Embryonic facial prominence (tissue), 1 donor: ENCODE results near the gene NCAPH2.

Source experiments
- DNase-seq: peaks from one replicate; pipeline ENCODE4 v3.0.0-alpha.2; 2016; ENCODE audit errors: extremely low spot score

NCAPH2 gene

DNA sequence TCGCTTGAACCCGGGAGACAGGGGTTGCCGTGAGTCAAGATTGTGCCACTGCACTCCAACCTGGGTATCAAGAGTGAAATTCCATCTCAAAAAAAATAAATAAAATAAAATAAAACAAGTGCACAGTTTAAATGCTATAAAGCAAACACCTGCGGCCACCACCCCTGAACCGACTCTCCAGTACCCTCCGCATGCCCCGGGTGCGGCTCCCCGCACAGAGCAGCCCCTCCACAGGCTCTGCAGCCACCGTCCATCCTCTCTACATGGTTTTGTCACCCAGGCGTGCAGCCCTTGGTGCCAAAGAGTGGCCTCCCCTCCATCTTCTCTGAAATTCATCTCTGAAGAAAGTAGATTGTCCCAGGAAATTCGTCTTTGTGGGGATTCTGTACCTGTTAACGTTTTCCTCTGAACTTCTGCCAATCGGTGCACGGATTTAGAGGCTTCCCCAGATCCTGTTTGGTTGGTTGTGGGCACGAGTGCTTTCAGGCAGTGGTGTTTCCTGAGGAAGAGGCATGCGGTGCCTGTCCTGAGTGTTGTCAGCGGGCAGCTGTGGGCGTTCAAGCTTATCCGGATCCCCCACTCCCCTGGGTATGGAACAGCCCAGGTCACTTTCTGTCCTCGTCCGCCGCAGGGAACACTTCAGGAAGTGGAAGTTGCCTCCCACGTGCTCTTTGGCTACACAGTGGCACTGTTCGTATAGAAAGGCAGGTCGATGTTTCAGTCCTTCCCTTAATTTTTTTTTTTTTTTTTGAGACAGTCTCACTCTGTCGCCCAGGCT lies 17.3 kb upstream of the NCAPH2 start:
- DNase-seq: no peak

- no peak for DNase-seq
Measured at GRCh38 chr22:50497093-50497492, 10.9 kb upstream of the NCAPH2 start.

GRCh38 chr22:50498322-50498890 lies 9.6 kb upstream of the NCAPH2 start:
- DNase-seq: no peak

DNA sequence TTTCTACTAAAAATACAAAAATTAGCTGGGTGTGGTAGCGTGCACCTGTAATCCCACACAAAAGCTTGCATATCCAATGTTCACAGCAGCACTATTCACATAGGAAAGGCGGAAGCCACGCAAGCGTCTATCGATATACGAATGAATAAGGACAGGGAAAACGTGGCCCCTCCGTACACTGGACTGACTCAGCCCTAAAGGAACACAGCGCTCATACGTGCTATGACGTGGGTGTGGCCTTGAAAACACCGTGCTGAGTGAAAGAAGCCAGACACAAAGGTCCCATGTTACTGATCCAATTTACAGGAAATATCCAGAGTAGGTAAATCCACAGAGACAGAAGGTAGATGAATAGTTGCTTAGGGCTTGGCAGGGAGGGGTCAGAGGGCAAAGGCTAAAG lies 7.6 kb upstream of the NCAPH2 start:
- no peak for DNase-seq

- no peak for DNase-seq
Measured at GRCh38 chr22:50502096-50502495, 5.9 kb upstream of the NCAPH2 start.

GRCh38 chr22:50502628-50503474 lies 5.2 kb upstream of the NCAPH2 start:
- DNase-seq: no peak

GRCh38 chr22:50503475-50504145 lies 4.4 kb upstream of the NCAPH2 start:
- DNase-seq: no peak

DNA sequence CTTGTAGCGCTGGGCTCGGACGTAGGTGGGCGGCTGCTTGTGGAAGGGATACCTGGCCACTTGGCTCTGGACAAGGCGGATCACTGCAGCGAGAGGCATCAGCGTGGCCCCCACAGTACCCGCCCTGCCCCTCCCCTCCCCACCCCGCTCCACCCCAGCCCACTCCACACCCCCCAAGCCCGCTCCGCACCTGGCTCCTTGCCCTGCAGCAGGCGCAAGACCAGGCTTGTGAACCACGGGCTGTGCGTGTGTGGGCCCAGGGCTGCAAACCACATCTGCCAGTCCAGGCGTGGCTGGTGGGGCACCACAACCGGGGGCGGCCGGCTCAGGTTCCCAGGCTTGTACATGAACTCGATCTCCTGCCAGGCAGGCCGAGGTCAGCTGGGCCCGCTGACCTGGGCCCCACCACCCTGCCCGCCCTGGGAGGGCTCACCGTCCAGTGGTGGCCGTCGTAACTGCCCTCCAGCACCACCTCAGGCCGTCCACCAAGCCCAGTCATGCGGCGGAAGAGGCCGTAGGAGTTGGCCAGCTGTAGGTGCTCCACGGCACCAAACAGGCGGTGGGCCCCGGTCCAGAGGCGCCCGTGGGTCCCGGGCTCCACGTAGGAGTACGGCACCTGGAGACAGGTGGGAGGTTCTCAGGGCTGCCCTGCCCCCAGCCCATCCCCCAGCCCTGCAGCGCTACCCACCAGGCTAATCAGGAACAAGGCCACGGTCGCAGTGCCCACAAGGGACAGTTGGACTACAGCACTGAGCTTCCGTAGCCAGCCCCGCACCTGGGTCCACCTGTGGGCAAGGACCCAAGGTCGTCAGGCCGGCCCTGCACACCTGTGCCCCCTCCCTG lies 3.4 kb upstream of the NCAPH2 start:
- no peak for DNase-seq

- DNase-seq: no peak
Measured at GRCh38 chr22:50505276-50505775, 2.7 kb upstream of the NCAPH2 start.

DNA sequence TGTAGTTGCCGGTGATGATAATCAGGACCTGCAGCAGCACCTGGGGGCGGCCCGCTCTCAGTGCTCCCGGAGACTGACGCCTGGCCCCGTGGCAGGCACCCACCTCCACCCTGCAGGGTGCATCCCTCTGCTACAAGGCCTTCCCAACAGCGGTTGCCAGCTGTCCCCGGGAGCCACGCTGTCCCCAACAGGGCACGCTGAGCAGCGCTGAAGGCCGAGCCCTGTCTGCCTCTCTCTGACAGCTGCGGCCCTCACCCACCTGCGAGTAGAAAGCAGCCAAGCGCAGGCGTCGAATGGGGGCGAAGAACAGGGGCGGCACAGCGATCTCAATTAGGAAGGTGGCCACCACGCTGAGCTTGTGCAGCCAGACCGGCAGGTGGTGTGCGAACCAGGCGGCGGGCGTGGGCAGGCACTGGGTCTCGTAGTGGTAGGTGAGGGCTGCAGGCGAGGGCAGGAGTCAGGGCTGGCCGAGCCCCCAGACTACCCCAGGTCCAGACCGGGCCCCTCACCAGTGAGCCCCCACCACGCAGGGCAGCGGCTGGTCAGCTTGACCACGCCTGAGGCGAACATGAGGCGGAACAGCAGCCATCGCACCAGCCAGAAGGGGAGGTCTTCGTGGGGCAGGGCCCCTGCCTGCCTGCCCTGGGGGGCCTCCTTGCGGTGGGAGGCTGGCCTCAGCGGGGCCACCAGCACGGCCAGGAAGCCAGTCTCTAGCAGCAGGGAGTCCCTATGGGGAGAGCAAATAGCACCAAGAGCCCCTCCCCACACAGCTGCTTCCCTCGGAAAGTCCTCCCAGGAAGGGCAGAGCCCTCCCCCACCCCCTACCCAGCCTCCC lies 2.0 kb upstream of the NCAPH2 start:
- no peak for DNase-seq

DNA sequence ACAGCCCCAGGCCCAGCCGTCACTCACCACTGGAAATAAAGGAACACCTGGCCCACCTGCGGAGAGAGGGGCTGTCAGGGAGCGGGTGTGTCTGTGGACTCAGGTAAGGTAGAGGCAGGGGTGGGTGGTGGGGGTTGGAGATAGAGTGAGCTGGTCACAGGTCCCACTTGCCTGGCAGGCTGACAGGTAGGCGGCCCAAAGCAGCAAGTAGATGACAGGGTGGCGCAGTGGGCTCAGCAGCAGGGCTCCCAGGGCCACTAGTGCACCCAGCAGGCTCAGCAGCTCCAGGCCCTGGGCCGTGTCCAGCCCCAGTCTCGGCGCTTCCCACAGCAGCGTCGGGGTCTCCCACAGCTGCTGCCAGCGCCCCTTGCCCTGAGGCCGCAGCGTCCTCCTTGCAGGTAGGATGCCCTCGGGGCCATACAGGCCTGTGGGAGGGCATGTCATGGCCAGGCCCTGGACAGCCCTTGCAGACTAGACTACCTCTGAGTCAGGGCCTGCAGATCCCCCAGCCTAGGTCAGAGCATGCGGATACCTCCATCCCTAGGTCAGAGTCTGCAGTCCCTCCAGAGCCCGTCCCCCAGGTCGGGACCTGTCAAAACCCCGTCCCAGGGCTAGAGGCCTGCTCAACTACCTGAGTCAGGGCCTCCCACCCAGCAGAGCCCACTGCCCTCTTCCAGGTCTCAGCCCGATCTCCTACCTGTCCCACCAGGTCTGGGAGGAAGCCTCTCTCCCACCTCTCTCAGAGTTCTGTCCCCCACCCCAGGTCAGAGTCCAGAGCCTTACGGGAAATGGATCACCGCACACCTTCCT lies 1.2 kb upstream of the NCAPH2 start:
- no peak for DNase-seq

- DNase-seq: no peak
Measured at GRCh38 chr22:50507421-50507990, 518 bp upstream of the NCAPH2 start, which contains the start of gene LMF2. LMF2 (minus strand) TSS chr22:50507702; CDS start chr22:50507675, 27 bp downstream.

GRCh38 chr22:50508897-50509296 lies 873 bp downstream of the NCAPH2 start:
- DNase-seq: no peak

DNA sequence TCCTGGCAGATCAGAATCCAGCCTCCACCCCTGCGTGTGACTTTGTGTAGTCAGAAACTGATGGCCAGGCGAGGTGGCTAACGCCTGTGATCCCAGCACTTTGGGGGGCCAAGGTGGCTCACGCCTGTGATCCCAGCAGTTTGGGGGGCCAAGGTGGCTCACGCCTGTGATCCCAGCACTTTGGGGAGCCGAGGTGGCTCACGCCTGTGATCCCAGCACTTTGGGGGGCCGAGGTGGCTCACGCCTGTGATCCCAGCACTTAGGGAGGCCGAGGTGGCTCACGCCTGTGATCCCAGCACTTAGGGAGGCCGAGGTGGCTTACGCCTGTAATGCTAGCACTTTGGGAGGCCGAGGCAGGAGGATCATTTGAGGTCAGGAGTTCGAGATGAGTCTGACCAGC lies 5.2 kb downstream of the NCAPH2 start:
- no peak for DNase-seq

DNA sequence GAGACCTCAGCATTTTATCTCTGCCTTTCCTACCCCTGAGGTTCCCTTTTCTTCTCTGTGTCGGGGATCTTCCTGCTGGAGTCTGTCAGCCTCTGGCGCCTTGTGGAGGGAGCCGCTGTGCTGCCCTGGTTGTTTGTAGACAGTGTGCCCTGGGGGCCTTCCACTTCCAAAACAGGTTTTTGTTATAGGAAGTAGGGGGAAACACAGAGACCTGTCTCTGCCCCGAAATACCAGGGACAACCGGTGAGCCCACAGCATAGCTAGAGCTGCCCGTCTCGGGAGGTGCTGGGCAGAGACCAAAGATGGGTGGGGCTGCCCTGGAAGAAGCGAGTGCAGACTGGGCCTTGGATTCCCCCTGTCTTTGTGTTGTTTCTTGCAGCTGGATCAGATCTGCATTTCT lies 8.0 kb downstream of the NCAPH2 start:
- DNase-seq: no peak

DNA sequence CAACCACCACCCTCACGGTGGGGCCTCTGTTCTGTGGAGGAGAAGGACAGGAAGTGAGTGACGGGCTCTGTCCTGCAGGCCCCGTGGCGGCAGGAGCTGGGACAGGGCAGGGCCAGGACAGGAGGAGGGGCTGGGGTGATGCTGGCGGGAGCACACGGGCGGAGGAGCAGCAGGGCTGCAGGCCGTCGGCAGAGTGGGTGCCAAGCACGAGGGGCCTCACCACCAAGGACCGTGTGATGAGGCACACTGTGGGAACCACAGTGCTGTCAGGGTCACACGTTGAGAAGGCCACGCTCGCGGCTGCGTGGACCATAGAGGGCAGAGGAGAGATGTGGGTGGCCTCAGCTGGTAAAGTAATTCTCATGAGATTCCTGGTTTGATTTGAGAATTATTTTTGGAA lies 8.9 kb downstream of the NCAPH2 start:
- no peak for DNase-seq

GRCh38 chr22:50517495-50518260 lies 9.7 kb downstream of the NCAPH2 start:
- no peak for DNase-seq

GRCh38 chr22:50518606-50519005 lies 10.6 kb downstream of the NCAPH2 start:
- DNase-seq: no peak
